Stimulated activated CD8-positive, alpha-beta memory T cell treated with anti-CD3 and anti-CD28 coated beads, Interleukin-7, amount 100 ng/mL, for 4 hours (primary cell): ENCODE data around the gene IL1RAPL2.
"Not testable (repeated sequence)": the region's sequence is repeated elsewhere in the genome, so short reads cannot be mapped to it uniquely, and the experiment has no call there.

Experiments
- DNase-seq, 2 donors: peaks; one replicate each; pipeline ENCODE4 v3.0.0-alpha.2; 2020; ENCODE audit warnings: low read depth in 2 of 2

The IL1RAPL2 gene

GRCh38 chrX:105608745-105609144, 1042.7 kb downstream of the IL1RAPL2 start:
- DNase-seq = no peak

- DNase-seq = no peak
Observed at GRCh38 chrX:105609530-105609929, 1043.5 kb downstream of the IL1RAPL2 start.

- DNase-seq = no peak
Observed at GRCh38 chrX:105610411-105610810, 1044.4 kb downstream of the IL1RAPL2 start.

- no peak for DNase-seq
Observed at GRCh38 chrX:105618393-105619101, 1052.5 kb downstream of the IL1RAPL2 start.

- no peak for DNase-seq
Observed at GRCh38 chrX:105634180-105634579, 1068.2 kb downstream of the IL1RAPL2 start.

GRCh38 chrX:105635794-105636193, 1069.8 kb downstream of the IL1RAPL2 start:
- DNase-seq = no peak

- DNase-seq = no peak
Observed at GRCh38 chrX:105636667-105637066, 1070.7 kb downstream of the IL1RAPL2 start.

GRCh38 chrX:105645667-105646357, 1079.8 kb downstream of the IL1RAPL2 start:
- DNase-seq = no peak

- no peak for DNase-seq
Observed at GRCh38 chrX:105646592-105647372, 1080.8 kb downstream of the IL1RAPL2 start.

GRCh38 chrX:105647749-105648148, 1081.8 kb downstream of the IL1RAPL2 start:
- DNase-seq = no peak

GRCh38 chrX:105648732-105649131, 1082.7 kb downstream of the IL1RAPL2 start:
- no peak for DNase-seq

GRCh38 chrX:105650577-105650976, 1084.6 kb downstream of the IL1RAPL2 start:
- no peak for DNase-seq

- no peak for DNase-seq
Observed at GRCh38 chrX:105650986-105651385, 1085.0 kb downstream of the IL1RAPL2 start.

GRCh38 chrX:105653891-105654290, 1087.9 kb downstream of the IL1RAPL2 start:
- no peak for DNase-seq

- DNase-seq = no peak
Observed at GRCh38 chrX:105658136-105658535, 1092.1 kb downstream of the IL1RAPL2 start.

- DNase-seq = no peak
Observed at GRCh38 chrX:105662248-105662647, 1096.2 kb downstream of the IL1RAPL2 start.

GRCh38 chrX:105664243-105664642, 1098.2 kb downstream of the IL1RAPL2 start:
- no peak for DNase-seq

- DNase-seq = not testable (repeated sequence)
Observed at GRCh38 chrX:105684288-105684687, 1118.3 kb downstream of the IL1RAPL2 start.

- no peak for DNase-seq
Observed at GRCh38 chrX:105694839-105695238, 1128.8 kb downstream of the IL1RAPL2 start.

GRCh38 chrX:105695451-105695850, 1129.5 kb downstream of the IL1RAPL2 start:
- no peak for DNase-seq

GRCh38 chrX:105696870-105697269, 1130.9 kb downstream of the IL1RAPL2 start:
- no peak for DNase-seq

- no peak for DNase-seq
Observed at GRCh38 chrX:105697984-105698781, 1132.2 kb downstream of the IL1RAPL2 start.
